ENCODE data around the gene ATG10. TPM values are rescaled to one million over a fixed set of nuclear protein-coding genes. Genes with fewer than 3 reads are reported as not detected.

The ATG10 gene
- total and polyA plus RNA-seq, 8 donors = 6.4 to 15.7 (median 11.1) TPM

DNA sequence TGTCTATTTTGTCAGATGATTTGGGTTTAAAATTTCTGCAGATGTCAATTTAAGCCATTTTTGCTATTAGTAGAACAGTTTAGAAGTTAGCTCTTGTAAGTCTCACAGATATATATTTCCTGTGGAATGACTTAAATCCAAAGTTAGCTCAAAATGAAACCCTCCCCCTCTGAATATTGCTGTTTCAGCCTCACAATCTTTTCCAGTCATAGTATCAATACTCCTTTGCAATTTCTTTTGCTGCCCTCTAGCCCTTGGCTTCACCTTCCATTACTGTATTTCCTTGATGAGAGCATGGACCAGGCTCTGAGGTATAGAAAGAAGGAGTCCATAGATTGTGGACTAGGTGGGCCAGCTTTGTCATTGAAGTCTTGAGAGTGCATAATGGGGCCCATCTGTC, 124.4 kb downstream of the ATG10 start:
- no peaks in the 10 kb centered on the region for H3K36me3 ChIP-seq

DNA sequence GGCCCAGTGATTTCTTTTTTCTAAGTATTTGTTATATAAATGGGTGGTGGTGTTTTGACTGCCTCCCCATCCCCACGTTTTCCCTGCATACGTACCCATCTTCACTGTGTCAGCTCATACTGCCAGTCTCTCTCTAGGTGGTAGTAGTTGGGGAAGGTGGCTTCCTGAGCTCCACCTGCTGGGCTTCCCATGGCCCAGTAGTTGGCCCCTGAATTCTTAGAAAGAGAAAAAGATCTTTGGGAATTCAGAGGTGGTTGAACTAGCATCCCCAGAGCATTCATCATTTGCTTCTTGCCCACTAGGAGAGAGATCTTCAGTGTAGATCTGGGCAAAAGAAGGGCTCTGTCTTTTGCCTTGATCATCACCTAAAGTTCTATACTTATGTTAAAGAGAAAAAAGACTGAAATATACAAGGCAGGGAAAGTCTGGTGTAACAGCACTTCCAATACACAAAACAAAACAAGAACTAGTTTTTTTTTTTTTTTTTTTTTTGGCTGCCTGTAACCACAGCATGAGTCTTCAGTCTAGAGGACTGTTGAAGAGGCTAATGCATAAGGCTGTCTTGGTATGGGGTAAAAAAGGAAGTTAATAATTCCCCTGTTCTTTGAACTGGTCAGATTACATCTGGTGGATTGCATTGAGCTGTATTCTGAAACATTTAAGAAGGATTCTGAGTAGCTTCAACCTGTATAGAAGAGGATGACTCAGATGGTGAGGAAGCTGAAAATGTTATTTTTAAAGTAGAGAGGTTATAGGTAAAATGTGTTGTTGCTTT, 128.7 kb downstream of the ATG10 start:
- intact Hi-C loops (cut with DNase I) = no loop called here
- no peak for DNase-seq
- peak; percentile 79 for ATAC-seq
- no peak overlapping the region for H3K27ac ChIP-seq
- no peak overlapping the region for H3K4me3 ChIP-seq
- no peaks in the 10 kb centered on the region for H3K27me3 ChIP-seq
- no peaks in the 10 kb centered on the region for H3K36me3 ChIP-seq
- H3K9me3 ChIP-seq = no peaks in the 10 kb centered on the region
- H3K4me1 ChIP-seq = no peaks in the 10 kb centered on the region
- TF ChIP-seq, protein P1, sequence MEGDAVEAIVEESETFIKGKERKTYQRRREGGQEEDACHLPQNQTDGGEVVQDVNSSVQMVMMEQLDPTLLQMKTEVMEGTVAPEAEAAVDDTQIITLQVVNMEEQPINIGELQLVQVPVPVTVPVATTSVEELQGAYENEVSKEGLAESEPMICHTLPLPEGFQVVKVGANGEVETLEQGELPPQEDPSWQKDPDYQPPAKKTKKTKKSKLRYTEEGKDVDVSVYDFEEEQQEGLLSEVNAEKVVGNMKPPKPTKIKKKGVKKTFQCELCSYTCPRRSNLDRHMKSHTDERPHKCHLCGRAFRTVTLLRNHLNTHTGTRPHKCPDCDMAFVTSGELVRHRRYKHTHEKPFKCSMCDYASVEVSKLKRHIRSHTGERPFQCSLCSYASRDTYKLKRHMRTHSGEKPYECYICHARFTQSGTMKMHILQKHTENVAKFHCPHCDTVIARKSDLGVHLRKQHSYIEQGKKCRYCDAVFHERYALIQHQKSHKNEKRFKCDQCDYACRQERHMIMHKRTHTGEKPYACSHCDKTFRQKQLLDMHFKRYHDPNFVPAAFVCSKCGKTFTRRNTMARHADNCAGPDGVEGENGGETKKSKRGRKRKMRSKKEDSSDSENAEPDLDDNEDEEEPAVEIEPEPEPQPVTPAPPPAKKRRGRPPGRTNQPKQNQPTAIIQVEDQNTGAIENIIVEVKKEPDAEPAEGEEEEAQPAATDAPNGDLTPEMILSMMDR (IDR thresholded peaks at IDR 0.05) = no peak

More for the DNA sequence above, 124.4 kb downstream of the ATG10 start:
- ATAC-seq (no peak), DNase-seq (no peak)
- H3K4me1 ChIP-seq = no peaks in the 10 kb centered on the region
- intact Hi-C loops (cut with DNase I) = no loop called here
- H3K4me3 ChIP-seq = no peak overlapping the region
- H3K27me3 ChIP-seq = no peaks in the 10 kb centered on the region
- H3K27ac ChIP-seq = no peak overlapping the region
- TF ChIP-seq, protein P1 (IDR thresholded peaks at IDR 0.05) = no peak
- peaks cover 0 to 17% of the 10 kb centered on the region in 2 donors for H3K9me3 ChIP-seq

DNA sequence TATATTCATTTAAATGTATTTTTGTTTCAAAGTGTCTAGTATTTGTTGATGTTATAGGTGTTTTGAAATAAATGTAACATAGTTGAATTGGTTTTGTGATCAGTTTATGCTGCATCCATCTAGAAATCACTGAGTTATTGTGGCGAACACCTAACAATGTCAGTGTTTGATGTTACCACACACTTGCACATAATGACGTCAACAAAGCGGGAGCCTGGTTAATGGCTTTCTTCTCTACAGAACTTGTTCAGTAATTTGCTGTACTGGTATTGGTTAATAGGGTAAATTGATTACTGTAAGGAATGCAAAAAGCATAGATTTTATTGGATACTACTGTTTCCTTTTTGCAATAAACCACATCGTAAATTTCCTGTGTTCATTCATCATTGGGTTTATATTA, 133.0 kb downstream of the ATG10 start:
- no peaks in the 10 kb centered on the region for H3K36me3 ChIP-seq
- intact Hi-C loops (cut with DNase I) = no loop called here
- H3K27ac ChIP-seq = no peak overlapping the region
- ATAC-seq = no peak
- peaks cover 6 to 13% of the 10 kb centered on the region in 2 donors for H3K4me1 ChIP-seq
- H3K9me3 ChIP-seq = no peaks in the 10 kb centered on the region
- no peaks in the 10 kb centered on the region for H3K27me3 ChIP-seq
- DNase-seq = no peak
- H3K4me3 ChIP-seq = no peak overlapping the region
- TF ChIP-seq, protein P1 (IDR thresholded peaks at IDR 0.05) = no peak

DNA sequence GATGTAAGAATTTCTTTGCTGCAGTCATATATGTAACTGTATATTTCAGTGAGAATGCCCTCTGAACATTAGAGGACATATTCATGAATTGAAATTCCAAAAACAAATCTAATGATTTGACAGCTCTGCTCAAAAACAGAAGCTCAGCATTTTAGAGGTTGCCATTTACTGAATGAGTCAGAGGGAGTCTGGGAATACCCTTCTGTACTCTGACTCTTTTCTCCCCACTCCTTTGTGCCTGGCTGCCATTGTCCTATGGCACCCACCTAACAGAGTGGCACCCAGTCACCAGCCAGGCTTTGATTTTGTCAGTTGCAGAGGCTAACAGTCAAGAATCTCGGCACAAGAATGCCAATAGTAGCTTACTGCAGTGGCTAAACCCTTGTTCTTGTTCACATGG, 133.6 kb downstream of the ATG10 start:
- no peaks in the 10 kb centered on the region for H3K27me3 ChIP-seq
- H3K4me3 ChIP-seq = no peak overlapping the region
- TF ChIP-seq, protein P1 (IDR thresholded peaks at IDR 0.05) = no peak
- DNase-seq (no peak), ATAC-seq (peak; percentile 29)
- H3K27ac ChIP-seq = no peak overlapping the region
- H3K36me3 ChIP-seq = no peaks in the 10 kb centered on the region
- H3K9me3 ChIP-seq = no peaks in the 10 kb centered on the region
- peaks cover 6 to 13% of the 10 kb centered on the region in 2 donors for H3K4me1 ChIP-seq
- intact Hi-C loops (cut with DNase I) = no loop called here

DNA sequence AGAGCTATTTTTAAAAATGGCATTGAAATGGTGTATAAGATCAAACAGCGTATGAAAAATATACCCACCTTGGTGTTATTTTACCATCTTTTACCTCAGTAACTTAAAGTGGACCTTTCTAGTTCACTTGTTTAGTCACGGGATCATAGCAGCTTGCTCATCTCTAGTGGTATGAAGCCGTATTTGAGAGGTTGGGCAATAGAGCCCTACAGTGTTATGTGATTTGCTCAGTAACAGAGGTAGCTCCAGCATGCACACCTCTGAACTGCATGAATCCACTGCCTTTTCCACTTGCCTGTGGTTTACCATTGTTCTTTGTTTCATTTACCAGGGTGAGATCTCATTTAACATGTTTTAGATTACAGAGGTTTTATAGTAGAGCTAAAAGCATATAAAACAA, 134.4 kb downstream of the ATG10 start:
- H3K9me3 ChIP-seq = no peaks in the 10 kb centered on the region
- H3K36me3 ChIP-seq = no peaks in the 10 kb centered on the region
- H3K4me3 ChIP-seq = no peak overlapping the region
- peak; percentile 78 for ATAC-seq
- H3K27me3 ChIP-seq = no peaks in the 10 kb centered on the region
- peaks cover 6 to 13% of the 10 kb centered on the region in 2 donors for H3K4me1 ChIP-seq
- intact Hi-C loops (cut with DNase I) = no loop called here
- H3K27ac ChIP-seq = peak overlapping the region in 1 of 2 donors; percentile 23
- DNase-seq = peak in 1 of 4 donors; percentile 10
- TF ChIP-seq, protein P1 (IDR thresholded peaks at IDR 0.05) = no peak

All from left lung (tissue), 10 donors.